ENCODE measurements around the gene BATF. TPM values are rescaled to one million over a fixed set of nuclear protein-coding genes. Genes with fewer than 3 reads are reported as not detected.

BATF gene
- total RNA-seq, 1 donor from 2014 or later: 0.93 TPM

GRCh38 chr14:75548544-75548943 is 26.3 kb downstream of the BATF start:
- Histone ChIP-seq H3K36me3 (no peaks in the 10 kb centered on the region), H3K4me3 (no peak overlapping the region), H3K9me3 (replicated peaks) (no peaks in the 10 kb centered on the region), H3K27me3 (ENCODE audit: low read depth) (peaks cover 30% of the 10 kb centered on the region), H3K4me1 (no peaks in the 10 kb centered on the region), H3K27ac (replicated peaks) (no peak overlapping the region)
- no peak for DNase-seq
- no peak for TF ChIP-seq CTCF (IDR thresholded peaks at IDR 0.05; ENCODE audit: borderline replicate concordance)
- intact Hi-C loops (cut with micrococcal nuclease): no loop called here

GRCh38 chr14:75549169-75549568 is 26.9 kb downstream of the BATF start:
- no peak overlapping the region for H3K27ac ChIP-seq (replicated peaks)
- H3K4me3 ChIP-seq: no peak overlapping the region
- DNase-seq: no peak
- H3K4me1 ChIP-seq: no peaks in the 10 kb centered on the region
- intact Hi-C loops (cut with micrococcal nuclease): no loop called here
- no peaks in the 10 kb centered on the region for H3K36me3 ChIP-seq
- H3K9me3 ChIP-seq (replicated peaks): no peaks in the 10 kb centered on the region
- H3K27me3 ChIP-seq (ENCODE audit: low read depth): peaks cover 23% of the 10 kb centered on the region
- no peak for TF ChIP-seq CTCF (IDR thresholded peaks at IDR 0.05; ENCODE audit: borderline replicate concordance)

GRCh38 chr14:75551021-75551420 is 28.8 kb downstream of the BATF start:
- Histone ChIP-seq H3K27me3 (ENCODE audit: low read depth) (peaks cover 23% of the 10 kb centered on the region), H3K4me3 (no peak overlapping the region), H3K9me3 (replicated peaks) (no peaks in the 10 kb centered on the region), H3K27ac (replicated peaks) (no peak overlapping the region), H3K4me1 (no peaks in the 10 kb centered on the region), H3K36me3 (no peaks in the 10 kb centered on the region)
- TF ChIP-seq CTCF (IDR thresholded peaks at IDR 0.05; ENCODE audit: borderline replicate concordance): no peak
- intact Hi-C loops (cut with micrococcal nuclease): no loop called here
- DNase-seq: no peak

GRCh38 chr14:75553157-75553556 is 30.9 kb downstream of the BATF start:
- intact Hi-C loops (cut with micrococcal nuclease): no loop called here
- no peak for DNase-seq
- Histone ChIP-seq H3K4me3 (no peak overlapping the region), H3K36me3 (no peaks in the 10 kb centered on the region), H3K27ac (replicated peaks) (no peak overlapping the region), H3K4me1 (no peaks in the 10 kb centered on the region), H3K27me3 (ENCODE audit: low read depth) (peaks cover 23% of the 10 kb centered on the region), H3K9me3 (replicated peaks) (peaks cover 14% of the 10 kb centered on the region)
- no peak for TF ChIP-seq CTCF (IDR thresholded peaks at IDR 0.05; ENCODE audit: borderline replicate concordance)

GRCh38 chr14:75553761-75554364 is 31.6 kb downstream of the BATF start:
- intact Hi-C loops (cut with micrococcal nuclease): no loop called here
- Histone ChIP-seq H3K4me1 (no peaks in the 10 kb centered on the region), H3K36me3 (no peaks in the 10 kb centered on the region), H3K27ac (replicated peaks) (no peak overlapping the region), H3K27me3 (ENCODE audit: low read depth) (peaks cover 23% of the 10 kb centered on the region), H3K9me3 (replicated peaks) (peaks cover 14% of the 10 kb centered on the region), H3K4me3 (no peak overlapping the region)
- no peak for TF ChIP-seq CTCF (IDR thresholded peaks at IDR 0.05; ENCODE audit: borderline replicate concordance)
- no peak for DNase-seq
